EH (cell line): Measurements from ENCODE around the gene HECA.

ENCODE experiments used
- DNase-seq: peaks from one replicate; pipeline ENCODE4 v3.0.0-alpha.2; 2015; ENCODE audit warnings: low read depth

HECA gene

GRCh38 chr6:139161169-139161568 lies 26.3 kb downstream of the HECA start:
- DNase-seq, result peak; percentile 43

- no peak for DNase-seq
Observed at GRCh38 chr6:139161817-139162284, 27.0 kb downstream of the HECA start.

GRCh38 chr6:139164001-139164400 lies 29.1 kb downstream of the HECA start:
- DNase-seq, result no peak

DNA sequence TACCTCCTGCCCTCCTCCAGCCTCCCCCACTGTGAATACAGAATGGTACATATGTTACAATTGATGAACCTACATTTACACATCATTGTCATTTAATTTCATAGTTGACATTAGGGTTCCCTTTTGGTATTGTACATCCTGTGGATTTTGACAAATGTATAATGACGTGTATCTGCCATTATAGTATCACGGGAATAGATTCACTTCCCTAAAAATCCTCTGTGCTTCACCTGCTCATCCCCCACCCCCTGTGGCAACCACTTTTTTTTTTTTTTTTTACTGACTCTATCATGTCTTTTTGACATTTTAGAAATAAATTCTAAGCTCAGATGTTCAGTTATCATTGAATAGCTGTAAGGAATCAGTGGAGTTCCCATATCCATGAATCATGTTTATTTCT lies 30.4 kb downstream of the HECA start:
- no peak for DNase-seq

DNA sequence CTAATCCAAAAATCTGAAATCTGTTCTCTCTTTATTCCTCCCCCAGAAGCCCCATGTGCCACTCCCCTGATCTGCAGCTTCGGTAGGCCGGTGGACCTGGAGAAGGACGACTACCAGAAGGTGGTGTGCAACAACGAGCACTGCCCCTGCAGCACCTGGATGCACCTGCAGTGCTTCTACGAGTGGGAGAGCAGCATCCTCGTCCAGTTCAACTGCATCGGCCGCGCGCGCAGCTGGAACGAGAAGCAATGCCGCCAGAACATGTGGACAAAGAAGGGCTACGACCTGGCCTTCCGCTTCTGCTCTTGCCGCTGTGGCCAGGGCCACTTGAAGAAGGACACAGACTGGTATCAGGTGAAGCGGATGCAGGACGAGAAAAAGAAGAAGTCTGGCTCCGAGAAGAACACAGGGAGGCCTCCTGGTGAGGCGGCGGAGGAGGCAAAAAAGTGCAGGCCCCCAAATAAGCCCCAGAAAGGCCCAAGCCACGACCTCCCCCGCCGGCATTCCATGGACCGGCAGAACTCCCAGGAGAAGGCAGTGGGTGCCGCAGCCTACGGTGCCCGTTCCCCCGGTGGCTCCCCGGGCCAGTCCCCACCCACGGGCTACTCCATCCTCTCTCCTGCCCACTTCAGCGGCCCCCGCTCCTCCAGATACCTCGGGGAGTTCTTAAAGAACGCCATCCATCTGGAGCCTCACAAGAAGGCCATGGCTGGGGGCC lies 31.5 kb downstream of the HECA start:
- DNase-seq, result no peak

DNA sequence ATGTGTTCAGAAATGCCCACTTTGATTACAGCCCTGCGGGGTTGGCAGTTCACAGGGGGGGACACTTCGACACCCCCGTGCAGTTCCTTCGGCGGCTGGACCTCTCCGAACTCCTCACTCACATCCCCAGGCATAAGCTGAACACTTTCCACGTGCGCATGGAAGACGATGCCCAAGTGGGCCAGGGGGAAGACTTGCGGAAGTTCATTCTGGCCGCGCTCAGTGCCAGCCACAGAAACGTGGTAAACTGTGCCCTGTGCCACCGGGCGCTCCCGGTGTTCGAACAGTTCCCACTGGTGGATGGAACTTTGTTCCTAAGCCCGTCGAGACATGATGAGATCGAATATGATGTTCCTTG lies 32.1 kb downstream of the HECA start:
- DNase-seq, result no peak

DNA sequence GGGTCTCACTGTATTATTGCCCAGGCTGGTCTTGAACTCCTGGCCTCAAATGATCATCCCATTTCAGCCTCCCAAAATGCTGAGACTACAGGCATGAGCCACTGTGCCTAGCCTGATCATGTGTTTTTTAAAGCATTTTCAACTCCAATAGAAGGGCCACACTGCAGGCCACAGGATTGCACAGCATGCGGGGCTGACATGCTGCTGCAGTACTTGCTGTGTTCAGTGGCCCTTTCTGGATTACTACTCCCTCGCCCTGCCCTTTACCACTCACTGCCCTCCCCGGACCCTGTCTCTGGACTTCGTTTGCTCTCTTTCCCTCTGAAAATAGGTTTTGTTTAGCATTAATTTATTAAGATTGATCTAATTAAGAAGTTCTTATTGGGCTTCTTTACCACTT lies 37.3 kb downstream of the HECA start:
- no peak for DNase-seq

DNA sequence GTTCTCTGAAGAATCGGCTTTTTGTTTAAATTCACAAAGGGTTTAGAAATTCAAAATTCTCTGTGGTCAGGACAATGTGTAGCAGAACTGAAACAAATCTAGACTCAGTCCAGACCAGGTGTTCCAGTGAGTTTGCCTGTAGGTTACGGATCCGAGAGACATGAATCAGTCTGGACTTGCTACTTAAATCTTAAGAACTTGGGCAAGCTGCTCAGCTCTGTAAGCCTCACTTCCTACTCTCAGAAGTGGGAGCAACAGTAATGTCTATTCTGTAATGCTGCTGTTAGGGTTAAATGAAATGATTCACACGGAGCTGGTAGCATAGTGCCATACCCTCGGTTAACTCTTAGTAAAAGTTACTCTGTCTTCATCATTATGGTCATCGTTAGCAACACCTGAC lies 37.7 kb downstream of the HECA start:
- no peak for DNase-seq

GRCh38 chr6:139173172-139173571 lies 38.3 kb downstream of the HECA start:
- no peak for DNase-seq

GRCh38 chr6:139173822-139174221 lies 38.9 kb downstream of the HECA start:
- no peak for DNase-seq

DNA sequence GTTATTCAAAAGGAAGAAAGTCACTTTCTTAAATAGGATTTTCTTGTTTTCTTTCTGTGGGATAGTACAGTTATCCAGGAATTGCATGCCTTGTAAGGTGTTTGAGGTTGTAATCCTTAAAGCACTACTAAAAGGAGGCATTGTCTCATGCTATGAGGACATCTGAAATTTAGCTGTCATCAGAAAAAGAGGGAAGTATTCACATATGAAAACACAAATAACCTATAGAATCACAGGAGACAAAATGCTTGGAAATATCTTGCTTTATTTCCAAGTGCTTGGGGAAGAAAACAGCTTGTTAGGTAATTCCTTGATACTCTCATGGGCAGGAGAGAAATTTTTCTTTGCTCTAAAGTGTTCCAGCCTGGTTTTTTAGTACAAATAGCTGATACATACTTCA lies 40.1 kb downstream of the HECA start:
- no peak for DNase-seq

DNA sequence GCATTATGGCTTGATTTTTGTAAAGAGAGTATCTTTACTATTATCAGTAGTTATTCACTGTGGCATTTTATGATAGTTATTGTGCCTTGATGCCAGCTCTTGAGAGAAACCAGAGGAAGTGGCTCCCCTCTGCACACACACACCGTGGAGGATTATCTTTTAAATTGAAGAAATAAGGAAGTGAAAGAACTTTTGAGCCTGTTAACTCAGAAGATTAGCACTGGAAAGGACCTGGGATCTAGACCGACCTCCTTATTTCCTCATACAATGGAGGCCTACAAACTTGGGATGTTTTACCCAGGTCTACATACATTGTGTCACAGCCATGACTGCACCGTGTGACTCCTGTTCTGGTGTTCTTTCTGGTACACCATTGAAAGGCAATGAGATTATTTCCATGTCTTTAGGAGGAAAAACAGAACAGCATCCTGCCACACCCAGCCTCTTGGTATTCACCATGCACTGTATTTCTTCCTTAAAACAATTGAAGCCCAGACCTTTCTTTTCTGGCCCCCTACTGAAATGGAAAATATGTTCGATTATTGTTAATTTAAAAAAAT lies 40.6 kb downstream of the HECA start:
- no peak for DNase-seq

DNA sequence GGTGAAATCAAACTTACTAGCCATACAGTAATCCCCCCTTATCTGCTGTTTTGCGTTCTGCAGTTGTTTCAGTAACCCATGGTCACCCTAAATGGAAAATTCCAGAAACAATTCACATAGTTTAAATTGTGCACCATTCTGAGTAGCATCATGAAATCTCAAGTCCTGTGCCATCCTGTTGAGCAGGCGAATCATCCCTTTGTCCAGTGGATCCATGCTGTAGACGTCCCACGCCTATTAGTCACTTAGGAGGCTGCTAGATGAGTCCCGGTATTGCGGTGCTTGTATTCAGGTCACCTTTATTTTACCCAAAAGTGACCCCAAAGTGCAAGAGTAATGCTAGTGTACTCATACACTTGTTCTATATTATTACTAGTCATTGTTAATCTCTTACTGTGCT lies 46.4 kb downstream of the HECA start:
- DNase-seq, result no peak

GRCh38 chr6:139184047-139184446 lies 49.2 kb downstream of the HECA start:
- DNase-seq, result no peak

- no peak for DNase-seq
Observed at GRCh38 chr6:139184459-139184858, 49.6 kb downstream of the HECA start.

DNA sequence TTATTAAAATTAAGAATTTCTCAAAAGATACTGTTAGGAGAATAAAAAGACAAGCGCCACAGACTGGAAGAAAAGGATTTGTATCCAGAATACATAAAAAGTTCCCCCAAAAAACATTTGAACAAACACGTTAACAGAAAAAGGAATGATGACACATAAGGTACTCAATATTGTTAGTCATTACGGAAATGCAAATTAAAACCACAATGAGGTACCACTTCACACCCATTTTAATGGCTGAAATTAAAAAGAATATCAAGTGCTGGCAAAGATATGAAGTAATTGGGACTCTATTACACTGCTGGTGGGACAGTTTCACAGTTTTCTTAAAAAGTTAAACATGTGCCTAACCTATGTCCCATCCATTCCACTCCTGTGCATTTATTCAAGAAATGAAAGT lies 51.4 kb downstream of the HECA start:
- DNase-seq, result no peak

- no peak for DNase-seq
Observed at GRCh38 chr6:139186692-139187091, 51.8 kb downstream of the HECA start.

GRCh38 chr6:139187489-139187888 lies 52.6 kb downstream of the HECA start:
- no peak for DNase-seq

GRCh38 chr6:139189665-139190064 lies 54.8 kb downstream of the HECA start:
- no peak for DNase-seq

DNA sequence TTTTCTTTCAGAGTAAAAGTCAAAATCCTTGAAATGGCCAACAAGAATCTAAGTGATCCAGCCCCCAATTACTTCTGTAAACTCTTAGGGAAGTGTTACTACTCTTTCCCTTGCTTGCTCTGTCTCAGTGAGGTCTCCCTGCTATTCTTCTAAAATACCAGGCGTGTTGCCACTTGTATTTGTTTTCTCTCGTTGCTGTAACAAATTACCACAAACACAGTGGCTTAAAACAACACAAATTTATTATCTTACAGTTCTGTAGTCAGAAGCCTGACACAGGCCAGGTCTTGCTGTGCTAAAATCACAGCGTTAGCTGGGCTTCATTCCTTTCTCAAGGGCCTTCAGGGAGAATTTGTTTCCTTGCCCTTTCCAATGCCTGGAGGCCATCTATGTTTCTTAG lies 59.9 kb downstream of the HECA start:
- peak; percentile 4 for DNase-seq

DNA sequence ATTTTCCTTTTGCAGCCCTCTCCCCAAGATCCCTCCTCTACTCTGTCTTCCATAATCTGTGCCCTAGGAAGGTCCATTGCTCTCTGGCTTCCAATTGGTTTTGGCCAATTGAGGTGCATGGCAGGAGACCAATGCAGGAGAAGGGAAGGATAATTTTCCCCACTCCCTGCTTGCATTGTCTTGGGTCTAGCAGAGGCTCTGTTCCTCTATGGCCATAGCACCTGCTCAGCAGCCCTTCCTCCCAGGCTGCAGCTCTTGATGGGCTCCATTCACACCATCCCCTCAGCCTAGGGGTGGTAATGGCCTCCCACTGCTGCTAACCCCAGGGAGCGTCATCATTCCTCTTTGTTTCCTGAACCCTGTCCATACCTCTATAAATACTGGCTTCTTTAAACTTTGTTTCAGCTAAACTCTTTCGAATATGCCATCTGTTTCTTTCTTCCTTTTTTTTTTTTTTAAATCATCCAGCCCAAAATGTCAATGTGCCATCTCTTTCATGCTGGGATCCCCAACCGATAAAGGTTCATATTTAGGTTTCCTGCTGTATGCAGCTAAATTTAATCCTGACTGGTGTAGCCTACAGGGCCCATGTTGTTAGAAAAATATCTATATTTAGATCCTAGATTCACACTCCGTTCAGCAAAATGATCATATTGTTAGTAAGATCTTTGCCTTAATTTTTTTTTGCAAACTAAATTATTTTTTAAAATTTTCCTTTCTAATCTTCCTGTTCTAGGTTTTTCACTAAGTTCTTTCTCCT lies 63.8 kb downstream of the HECA start:
- no peak for DNase-seq

- no peak for DNase-seq
Observed at GRCh38 chr6:139201378-139201777, 66.5 kb downstream of the HECA start.

GRCh38 chr6:139204978-139205377 lies 70.1 kb downstream of the HECA start:
- no peak for DNase-seq
